ENCODE measurements around the gene RARG. TPM values are rescaled to one million over a fixed set of nuclear protein-coding genes. Genes with fewer than 3 reads are reported as not detected.

The RARG gene
- 118 and 124 TPM in 2 replicates for total RNA-seq (2021)
- Bru-seq, nascent RNA: percentile 80 among the genes with signal in this experiment
- percentile 89 among the genes with signal in this experiment for BruChase-seq, experiment 1, labeled RNA remaining after a 2-hour chase
- percentile 93 among the genes with signal in this experiment for BruChase-seq, experiment 2, labeled RNA remaining after a 6-hour chase
- long read RNA-seq, transcript RARG-203 (10 exons, 2,959 nt): major isoform, 71 of 201 reads
- long read RNA-seq, transcript RARG-202 (9 exons, 2,640 nt): minor isoform, 7 of 201 reads
- long read RNA-seq, transcript RARG-201 (8 exons, 1,836 nt): minor isoform, 13 of 201 reads
- long read RNA-seq, partial matches to known transcripts: 24 of 201 reads
- long read RNA-seq, other reads (novel, unspliced or antisense): 85 of 201 reads

- Histone ChIP-seq H3K27me3 (ENCODE audit: insufficient read depth, low read depth) (no peaks in the 10 kb centered on the region), H3K9me3 (ENCODE audit: insufficient read depth, low read depth) (no peaks in the 10 kb centered on the region)
- intact Hi-C loops (cut with micrococcal nuclease; ENCODE audit: unreplicated experiment): loop anchor here (1.0 kb wide), 1 partner anchor 19 kb away; no protein-coding TSS in a partner anchor
Measured at GRCh38 chr12:53231921-53232645, at the start of gene RARG. Gene RARG, minus strand, starts transcription at chr12:53232209. Its CDS starts 4,664 bp downstream, at chr12:53227545.

GRCh38 chr12:53279888-53280498, 48.0 kb upstream of the RARG start:
- Histone ChIP-seq H3K36me3 (ENCODE audit: low read depth) (no peaks in the 10 kb centered on the region), H4K20me1 (ENCODE audit: insufficient read depth) (no peaks in the 10 kb centered on the region), H3K4me3 (no peak overlapping the region), H3K4me2 (no peak overlapping the region), H3K27me3 (ENCODE audit: insufficient read depth, low read depth) (no peaks in the 10 kb centered on the region), H3F3A (ENCODE audit: insufficient read depth, low read depth) (0 out of 2 replicates have a peak, but pooled peaks cover 4% of the 10 kb centered on the region), H3K4me1 (replicated peaks; ENCODE audit: insufficient read depth) (no peaks in the 10 kb centered on the region), H2AFZ (no peak overlapping the region), H3K9me3 (ENCODE audit: insufficient read depth, low read depth) (no peaks in the 10 kb centered on the region), H3K9me2 (ENCODE audit: insufficient read depth) (no peaks in the 10 kb centered on the region), H3K27ac (no peak overlapping the region), H3K79me2 (ENCODE audit: low read depth) (no peaks in the 10 kb centered on the region)
- BruUV-seq (replicated peaks): no TSS peak
- POLR2A ChIA-PET (ENCODE audit: unreplicated experiment): no interaction called here
- intact Hi-C loops (cut with micrococcal nuclease; ENCODE audit: unreplicated experiment): no loop called here
- CTCF ChIA-PET: no interaction called here
- DNase-seq: peak in 1 of 2 experiments; percentile 35
- TF ChIP-seq EZH2 (IDR thresholded peaks at IDR 0.05; ENCODE audit: low read depth): no peak
- TF ChIP-seq CTCF (conservative IDR thresholded peaks at IDR 0.05): no peak

More at GRCh38 chr12:53231921-53232645, at the start of gene RARG:
- peaks cover 10% of the 10 kb centered on the region; the same call in 1 of the 2 replicates for H3K36me3 ChIP-seq (ENCODE audit: low read depth)
- no peak for TF ChIP-seq EZH2 (IDR thresholded peaks at IDR 0.05; ENCODE audit: low read depth)
- peak within 1 kb of the TSS; percentile 78 for H2AFZ ChIP-seq
- peak; percentile 83 to 90 for DNase-seq
- H3K4me2 ChIP-seq: peak within 1 kb of the TSS; percentile 100
- H3K79me2 ChIP-seq (ENCODE audit: low read depth): peaks cover 37% of the 10 kb centered on the region
- POLR2A ChIA-PET (ENCODE audit: unreplicated experiment): no interaction called here
- H3F3A ChIP-seq (ENCODE audit: insufficient read depth, low read depth): peaks cover 33% of the 10 kb centered on the region
- no peaks in the 10 kb centered on the region for H3K9me2 ChIP-seq (ENCODE audit: insufficient read depth)
- BruUV-seq (replicated peaks): no TSS peak
- no peaks in the 10 kb centered on the region for H4K20me1 ChIP-seq (ENCODE audit: insufficient read depth)
- H3K4me3 ChIP-seq: peak within 1 kb of the TSS; percentile 100
- peak within 1 kb of the TSS; percentile 71 for H3K27ac ChIP-seq
- peaks cover 59% of the 10 kb centered on the region for H3K4me1 ChIP-seq (replicated peaks; ENCODE audit: insufficient read depth)
- CTCF ChIA-PET: interaction anchor here (0.7 kb wide), 1 partner anchor 50 kb away, joined by 14 read pairs; no protein-coding TSS in a partner anchor

- Histone ChIP-seq H3K4me1 (replicated peaks; ENCODE audit: insufficient read depth) (no peaks in the 10 kb centered on the region), H3K9me3 (ENCODE audit: insufficient read depth, low read depth) (no peaks in the 10 kb centered on the region), H3K27me3 (ENCODE audit: insufficient read depth, low read depth) (no peaks in the 10 kb centered on the region), H3K4me2 (no peak overlapping the region), H3K27ac (no peak overlapping the region), H3K79me2 (ENCODE audit: low read depth) (no peaks in the 10 kb centered on the region), H3K4me3 (no peak overlapping the region), H2AFZ (no peak overlapping the region), H3F3A (ENCODE audit: insufficient read depth, low read depth) (0 out of 2 replicates have a peak, but pooled peaks cover 4% of the 10 kb centered on the region), H3K9me2 (ENCODE audit: insufficient read depth) (no peaks in the 10 kb centered on the region), H4K20me1 (ENCODE audit: insufficient read depth) (no peaks in the 10 kb centered on the region), H3K36me3 (ENCODE audit: low read depth) (no peaks in the 10 kb centered on the region)
- intact Hi-C loops (cut with micrococcal nuclease; ENCODE audit: unreplicated experiment): no loop called here
- no TSS peak for BruUV-seq (replicated peaks)
- CTCF ChIA-PET: interaction anchor here (0.6 kb wide), 1 partner anchor 41 kb away, joined by 3 read pairs; no protein-coding TSS in a partner anchor
- POLR2A ChIA-PET (ENCODE audit: unreplicated experiment): no interaction called here
- no peak for DNase-seq
- TF ChIP-seq CTCF (conservative IDR thresholded peaks at IDR 0.05) (no peak), EZH2 (IDR thresholded peaks at IDR 0.05; ENCODE audit: low read depth) (no peak)
Measured at GRCh38 chr12:53279283-53279869, 47.4 kb upstream of the RARG start.
